22Rv1 (cell line): ENCODE measurements around the gene SEMA6A.

Source experiments
- H3K27ac ChIP-seq: fragments of 450-650 bp; 2 replicates; pipeline ENCODE4 v1.5.1; 2017
- CTCF ChIP-seq: fragments of 450-650 bp; IDR thresholded peaks from 2 replicates; pipeline ENCODE4 v1.5.1; 2017; ENCODE audit warnings: mild to moderate bottlenecking
- ZFX ChIP-seq: fragments of 450-650 bp; IDR thresholded peaks from 2 replicates; pipeline ENCODE4 v1.6.1; 2017; ENCODE audit warnings: antibody characterized with exemption, borderline replicate concordance

Gene SEMA6A

GRCh38 chr5:116574367-116575325 lies at the start of gene SEMA6A:
Gene SEMA6A, minus strand, starts transcription at chr5:116574823. Its CDS starts 69,879 bp downstream, at chr5:116504944.
- peak within 1 kb of the TSS; percentile 100 for H3K27ac ChIP-seq
- peak; percentile 37 for TF ChIP-seq CTCF
- no peak for TF ChIP-seq ZFX

GRCh38 chr5:116622375-116623050 lies 47.9 kb upstream of the SEMA6A start:
- TF ChIP-seq ZFX (no peak), CTCF (no peak)

GRCh38 chr5:116621599-116621998 lies 47.0 kb upstream of the SEMA6A start:
- TF ChIP-seq ZFX (no peak), CTCF (no peak)

More at GRCh38 chr5:116622375-116623050, 47.9 kb upstream of the SEMA6A start:
- no peak overlapping the region for H3K27ac ChIP-seq

GRCh38 chr5:116616876-116617275 lies 42.3 kb upstream of the SEMA6A start:
- H3K27ac ChIP-seq: no peak overlapping the region
- TF ChIP-seq CTCF (no peak), ZFX (no peak)

More at GRCh38 chr5:116621599-116621998, 47.0 kb upstream of the SEMA6A start:
- H3K27ac ChIP-seq: no peak overlapping the region

- H3K27ac ChIP-seq: no peak overlapping the region
- TF ChIP-seq CTCF (no peak), ZFX (no peak)
These were observed 39.9 kb upstream of the SEMA6A start for GRCh38 chr5:116614603-116614920.

- no peak overlapping the region for H3K27ac ChIP-seq
- TF ChIP-seq ZFX (no peak), CTCF (no peak)
These were observed 38.8 kb upstream of the SEMA6A start for GRCh38 chr5:116613445-116613844.

- TF ChIP-seq ZFX (no peak), CTCF (no peak)
- no peak overlapping the region for H3K27ac ChIP-seq
These were observed 37.8 kb upstream of the SEMA6A start for GRCh38 chr5:116612431-116612830.
